ENCODE data around the gene NEK3. TPM values are rescaled to one million over a fixed set of nuclear protein-coding genes. Genes with fewer than 3 reads are reported as not detected.
"Not testable (repeated sequence)": the region's sequence is repeated elsewhere in the genome, so short reads cannot be mapped to it uniquely, and the experiment has no call there.

NEK3 gene
- total RNA-seq, 1 donor from 2014 or later: 5.2 TPM

DNA sequence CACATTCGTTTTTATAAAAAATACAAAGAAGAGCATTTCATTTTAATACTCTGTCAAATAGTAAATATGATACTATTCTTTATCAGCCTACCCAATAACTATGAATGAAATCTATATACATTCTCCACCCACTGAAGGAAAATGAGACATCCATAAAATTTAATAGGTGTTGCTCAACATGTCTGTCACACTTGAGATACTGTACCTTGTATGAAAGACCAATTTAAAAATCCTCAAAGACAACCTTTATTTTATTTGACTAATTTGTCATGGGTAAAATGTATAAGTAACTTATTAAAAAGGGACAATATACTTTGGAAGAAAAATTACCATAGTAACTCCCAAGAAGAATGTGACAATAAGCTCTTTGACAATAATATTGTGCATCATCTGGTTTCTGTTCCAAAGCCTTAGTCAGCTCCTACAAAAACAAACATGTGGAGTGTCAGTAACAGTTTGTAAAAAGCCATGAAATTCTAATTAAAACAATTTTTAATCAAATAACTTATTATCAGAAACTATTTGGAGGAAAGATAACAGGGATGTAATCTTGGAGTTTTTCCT is 11.5 kb upstream of the NEK3 start:
- intact Hi-C loops (cut with micrococcal nuclease): not testable (repeated sequence)

DNA sequence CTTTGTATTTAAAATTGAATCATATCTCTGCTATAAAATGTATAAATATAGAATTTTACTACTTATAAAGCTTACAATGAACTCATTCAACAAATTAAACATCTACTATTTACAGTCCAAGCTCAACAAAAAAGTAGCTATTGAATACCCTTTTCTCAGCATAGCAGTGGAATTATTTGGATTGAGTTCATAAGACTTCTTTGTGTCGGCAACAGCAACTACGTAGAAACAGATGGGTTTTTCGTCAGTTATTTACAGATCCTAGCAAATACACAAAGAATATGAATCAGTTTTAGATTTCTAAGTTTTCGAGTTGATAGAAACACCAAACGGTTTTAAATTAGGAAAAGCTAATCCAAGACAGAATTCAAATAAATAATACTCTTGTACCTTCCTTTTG is 10.4 kb upstream of the NEK3 start:
- intact Hi-C loops (cut with micrococcal nuclease): no loop called here

- intact Hi-C loops (cut with micrococcal nuclease): no loop called here
Observed at GRCh38 chr13:52165411-52165810, 6.0 kb upstream of the NEK3 start.

DNA sequence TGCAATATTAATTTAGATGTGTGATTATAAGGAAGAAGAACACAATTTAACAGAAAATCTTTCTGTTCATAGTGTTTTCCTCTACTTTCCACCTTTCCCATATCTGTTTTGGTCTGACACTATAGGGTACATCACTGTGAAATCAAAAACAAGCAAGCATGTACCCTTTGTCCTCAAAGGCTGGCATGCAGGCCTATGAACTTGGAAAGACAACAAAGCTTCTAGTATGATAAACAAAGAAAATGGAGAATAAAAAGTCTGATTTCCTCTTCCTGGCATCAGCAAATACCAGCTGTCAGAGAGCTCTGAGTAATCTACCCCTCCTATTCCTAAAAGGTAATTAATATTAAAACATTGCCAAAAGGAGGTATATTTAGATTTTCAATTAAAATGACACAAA is 5.6 kb upstream of the NEK3 start:
- intact Hi-C loops (cut with micrococcal nuclease): no loop called here

DNA sequence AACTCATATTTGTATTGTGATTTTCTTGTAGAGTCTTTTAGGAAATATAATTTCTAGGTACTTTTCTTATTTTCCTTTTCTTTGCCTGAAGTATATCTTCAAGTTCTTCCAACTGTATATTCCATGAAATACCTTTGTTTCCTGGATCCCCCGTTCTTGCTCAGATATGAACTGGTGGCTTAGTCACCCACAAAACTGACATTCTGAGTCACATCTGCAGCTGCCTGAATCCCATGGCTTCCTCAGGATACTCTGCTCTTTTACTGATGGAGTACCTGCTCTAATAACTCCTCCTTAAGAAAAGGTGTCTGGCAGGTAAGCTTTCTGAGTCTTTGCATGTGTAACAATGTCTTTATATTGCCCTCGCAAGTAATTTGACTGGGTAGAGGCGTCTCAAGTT is 4.5 kb upstream of the NEK3 start:
- intact Hi-C loops (cut with micrococcal nuclease): not testable (repeated sequence)

- intact Hi-C loops (cut with micrococcal nuclease): no loop called here
Observed at GRCh38 chr13:52162279-52163101, 3.1 kb upstream of the NEK3 start.

DNA sequence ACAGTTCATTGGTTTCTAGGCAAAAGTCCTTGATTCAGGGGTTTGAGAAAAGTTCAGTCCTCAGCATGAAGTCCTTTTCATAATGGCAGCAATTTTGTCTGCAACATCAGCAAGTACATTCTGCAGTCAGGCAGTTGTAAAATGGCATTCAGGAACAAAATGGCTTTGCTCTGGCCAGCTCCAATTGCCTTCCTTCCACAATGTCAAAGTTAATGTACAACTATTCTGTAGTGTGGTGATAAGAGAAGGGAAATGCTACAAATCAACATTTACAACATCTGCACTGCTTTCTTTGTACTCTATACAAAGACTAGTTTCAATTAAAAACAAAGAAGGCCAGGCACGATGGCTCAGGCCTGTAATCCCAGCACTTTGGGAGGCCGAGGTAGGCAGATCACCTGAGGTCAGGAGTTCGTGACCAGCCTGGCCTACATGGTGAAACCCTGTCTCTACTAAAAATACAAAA is 1.8 kb upstream of the NEK3 start:
- intact Hi-C loops (cut with micrococcal nuclease): no loop called here

DNA sequence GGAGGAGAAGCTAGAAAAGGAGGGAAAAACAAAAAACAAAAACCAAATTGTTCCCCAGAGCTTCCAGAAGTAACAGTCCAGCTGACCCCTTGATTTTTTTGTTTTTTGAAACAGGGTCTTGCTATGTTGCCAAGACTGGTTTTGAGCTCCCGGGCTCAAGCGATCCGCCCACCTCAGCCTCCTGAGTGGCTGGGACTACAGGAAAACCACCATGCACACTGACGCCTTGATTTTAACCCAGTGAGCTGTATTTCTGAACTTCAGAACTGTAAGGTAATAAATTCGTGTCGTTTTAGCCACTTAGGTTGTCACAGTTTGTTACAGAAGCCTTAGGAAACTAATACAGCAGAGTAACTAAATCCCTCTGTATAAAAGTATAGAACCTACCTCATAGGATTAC is 1.1 kb upstream of the NEK3 start:
- intact Hi-C loops (cut with micrococcal nuclease): no loop called here

- intact Hi-C loops (cut with micrococcal nuclease): no loop called here
Observed at GRCh38 chr13:52160053-52160452, 656 bp upstream of the NEK3 start.

- intact Hi-C loops (cut with micrococcal nuclease): loop anchor here (1.0 to 2.0 kb wide), 2 partner anchors 36 to 146 kb away; partner anchors contain the start of gene ALG11
Observed at GRCh38 chr13:52158629-52159158, 703 bp downstream of the NEK3 start.

- intact Hi-C loops (cut with micrococcal nuclease): no loop called here
Observed at GRCh38 chr13:52156724-52157261, 2.6 kb downstream of the NEK3 start.

- intact Hi-C loops (cut with micrococcal nuclease): no loop called here
Observed at GRCh38 chr13:52155177-52155576, 4.2 kb downstream of the NEK3 start.

DNA sequence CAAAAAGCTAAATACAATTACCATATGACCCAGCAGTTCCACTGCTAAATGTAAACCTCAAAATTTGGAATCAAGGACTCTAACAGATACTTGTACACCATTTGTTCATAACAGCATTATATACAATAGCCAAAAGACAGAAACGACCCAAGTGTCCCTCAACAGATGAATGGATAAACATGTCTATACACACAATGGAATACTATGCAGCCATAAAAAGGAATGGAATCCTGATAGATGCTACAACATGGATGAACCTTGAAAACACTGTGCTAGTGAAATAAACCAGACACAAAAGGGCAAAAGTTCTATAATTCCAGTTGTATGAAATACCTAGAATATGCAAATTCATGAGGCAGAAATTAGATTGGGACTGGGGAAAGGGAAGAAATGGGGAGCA is 12.2 kb downstream of the NEK3 start:
- intact Hi-C loops (cut with micrococcal nuclease): no loop called here

DNA sequence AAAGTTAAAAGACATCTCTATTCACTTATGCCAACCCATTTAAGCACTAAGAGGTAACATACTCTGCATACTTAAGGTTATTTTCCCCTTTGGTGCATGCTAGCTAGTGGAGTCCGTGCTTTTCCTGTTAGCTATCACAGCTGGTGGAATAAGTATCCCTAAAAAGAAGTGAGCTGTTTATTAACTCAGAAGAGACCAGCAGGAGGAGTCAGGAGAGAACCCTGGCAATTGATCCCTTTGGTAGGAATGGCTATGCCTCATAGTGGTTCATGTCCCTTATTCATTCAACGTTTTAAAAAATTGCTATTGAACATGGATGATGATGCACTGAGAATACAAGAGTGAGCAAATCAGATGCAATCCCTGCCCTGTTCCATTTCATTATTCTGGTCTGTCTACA is 18.1 kb downstream of the NEK3 start:
- intact Hi-C loops (cut with micrococcal nuclease): no loop called here

DNA sequence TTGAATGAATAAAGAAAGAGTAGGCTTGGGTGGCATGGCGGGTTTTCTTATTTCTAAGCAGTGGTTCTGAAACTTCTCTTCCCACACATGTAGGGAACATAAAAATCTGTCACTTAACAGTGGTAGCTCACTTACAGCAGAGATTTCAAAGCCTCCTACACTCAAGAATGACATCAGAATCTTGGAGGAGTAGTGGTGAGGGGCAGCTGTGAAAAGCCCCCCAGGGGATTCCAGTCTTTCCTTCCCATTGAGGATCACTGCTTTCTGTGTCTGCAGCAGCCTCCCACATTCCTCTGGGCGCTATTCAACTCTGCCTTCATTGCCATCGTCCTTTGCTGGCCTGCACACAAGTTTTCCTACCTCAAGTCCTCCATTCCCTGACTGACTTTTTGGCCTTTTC is 21.9 kb downstream of the NEK3 start:
- intact Hi-C loops (cut with micrococcal nuclease): no loop called here

- intact Hi-C loops (cut with micrococcal nuclease): no loop called here
Observed at GRCh38 chr13:52136763-52137162, 22.6 kb downstream of the NEK3 start.

- intact Hi-C loops (cut with micrococcal nuclease): no loop called here
Observed at GRCh38 chr13:52130641-52131040, 28.8 kb downstream of the NEK3 start.

DNA sequence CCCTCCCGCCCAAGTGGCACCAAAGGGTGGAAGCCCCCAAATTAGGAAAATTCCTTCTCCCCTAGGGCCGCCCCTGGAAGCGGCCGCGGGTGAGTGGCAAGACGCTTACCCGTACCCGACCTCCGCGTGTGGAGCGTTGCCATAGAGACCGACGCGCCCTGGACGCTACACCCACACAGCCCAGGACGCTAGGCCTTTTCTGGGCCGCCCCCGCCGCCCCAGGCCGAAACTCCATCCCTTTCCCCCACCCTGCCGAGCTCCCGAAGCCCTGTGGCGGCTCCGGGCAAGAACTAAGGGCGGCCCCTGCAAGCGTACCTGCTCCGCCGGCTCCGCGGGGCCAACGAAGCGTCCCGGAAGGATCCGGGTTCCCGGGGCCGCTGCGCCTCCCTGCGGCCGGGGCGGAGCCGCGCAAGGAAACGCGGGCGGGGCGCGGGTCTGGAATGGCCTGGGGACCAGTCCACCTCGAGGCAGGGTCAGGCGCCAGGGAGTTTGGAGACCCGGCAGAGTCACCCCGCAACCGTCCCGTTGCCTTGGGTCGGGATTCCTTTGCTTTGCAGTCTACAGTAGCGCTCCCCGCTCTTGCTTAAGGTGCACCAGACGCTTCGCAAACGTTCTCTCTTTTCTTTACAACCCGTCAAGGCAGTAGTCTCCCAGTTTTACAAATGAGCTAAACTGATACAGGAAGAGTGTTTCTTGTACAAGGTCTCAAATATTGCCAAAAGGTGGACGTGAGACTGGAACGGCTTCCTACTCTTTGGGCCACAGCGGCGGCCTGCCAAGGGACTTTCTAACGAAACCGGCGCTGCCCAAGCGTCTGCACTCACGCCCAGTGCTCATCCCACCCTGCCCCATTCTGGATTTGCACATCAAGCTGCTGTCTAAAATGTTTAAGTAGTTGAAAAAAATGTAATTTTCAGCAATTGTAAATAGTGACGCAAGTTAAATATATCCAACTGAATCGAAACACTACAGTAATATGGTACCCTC is 30.4 kb downstream of the NEK3 start, which contains the start of gene NEK5:
TSS of gene NEK5 (minus strand) at position 360 of the 987 bp plus-strand sequence. CDS start 1,591 bp downstream, outside the sequence.
- intact Hi-C loops (cut with micrococcal nuclease): loop anchor here (1.0 to 5.0 kb wide), 4 partner anchors 66 to 677 kb away; partner anchors contain the start of genes ALG11 and INTS6

- intact Hi-C loops (cut with micrococcal nuclease): loop anchor here (1.0 to 5.0 kb wide), 9 partner anchors 67 to 676 kb away; partner anchors contain the start of genes ALG11, INTS6 and TMEM272
Observed at GRCh38 chr13:52127783-52128702, 31.4 kb downstream of the NEK3 start.

DNA sequence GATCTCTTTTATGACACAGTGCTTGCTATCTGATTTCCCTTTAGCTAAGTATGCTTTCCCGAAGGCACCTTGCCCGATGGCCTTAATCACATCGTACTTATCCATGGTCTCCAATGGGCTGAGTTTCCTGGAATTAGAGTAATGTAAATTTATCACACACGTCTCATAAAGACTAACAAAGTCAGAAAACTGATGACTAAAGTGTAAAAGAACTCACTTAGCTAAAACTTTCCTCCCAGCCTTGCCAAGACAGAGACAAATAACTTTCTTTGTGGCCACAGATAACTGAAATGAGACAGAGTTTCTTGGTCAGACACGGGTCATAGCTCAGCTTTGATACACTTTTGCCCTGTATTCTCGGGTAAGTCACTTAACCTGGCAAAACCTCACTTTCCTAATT is 32.0 kb downstream of the NEK3 start:
- intact Hi-C loops (cut with micrococcal nuclease): loop anchor here (1.0 to 5.0 kb wide), 7 partner anchors 126 to 675 kb away; partner anchors contain the start of genes INTS6 and TMEM272

Measured in T-helper 2 cell treated with Interferon-gamma antibody and Interleukin-4, amounts not matched to agents 100 ng/mL and 5 ng/mL, for 36 hours (primary cell).